Peyer's patch (tissue), 4 donors: Measurements from ENCODE around the gene ZNF654.

Experiments used
- POLR2A ChIP-seq, 2 donors: fragments of 450-650 bp; IDR thresholded peaks; one replicate each; pipeline ENCODE4 v1.5.1; 2017; ENCODE audit warnings: antibody characterized with exemption in 2 of 2, mild to moderate bottlenecking in 2 of 2, moderate library complexity in 2 of 2
- TF ChIP-seq, protein P1 (sequence below), 6 experiments: fragments of 450-650 bp in 4 of 6; fragments of 200-600 bp in 2 of 6; sonication (generic) in 1 of 6; IDR thresholded peaks; one replicate each; pipeline ENCODE4 v1.5.1; 2017 to 2019; ENCODE audit warnings: antibody characterized with exemption in 6 of 6, mild to moderate bottlenecking in 3 of 6, moderate library complexity in 1 of 6

DNA sequence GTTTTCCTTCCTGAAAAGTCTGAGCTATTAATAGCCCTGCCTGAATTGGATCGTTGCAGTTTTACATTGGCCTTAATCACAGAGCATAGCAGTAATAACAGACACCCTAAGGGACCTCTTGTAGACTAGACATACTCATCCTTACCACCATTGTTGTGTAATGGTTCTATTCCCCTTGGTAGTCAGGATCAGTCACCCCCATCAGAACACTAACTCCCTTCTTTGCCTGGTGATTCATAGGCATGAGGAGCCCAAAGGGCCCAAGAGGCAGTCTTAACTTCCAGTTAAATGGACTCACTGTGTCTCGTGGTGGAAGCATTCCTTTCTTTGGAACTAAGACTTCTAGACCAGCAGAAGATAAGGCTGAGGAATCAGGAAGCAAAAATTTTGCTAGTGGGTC, 20.5 kb upstream of the ZNF654 start:
- TF ChIP-seq, protein P1, sequence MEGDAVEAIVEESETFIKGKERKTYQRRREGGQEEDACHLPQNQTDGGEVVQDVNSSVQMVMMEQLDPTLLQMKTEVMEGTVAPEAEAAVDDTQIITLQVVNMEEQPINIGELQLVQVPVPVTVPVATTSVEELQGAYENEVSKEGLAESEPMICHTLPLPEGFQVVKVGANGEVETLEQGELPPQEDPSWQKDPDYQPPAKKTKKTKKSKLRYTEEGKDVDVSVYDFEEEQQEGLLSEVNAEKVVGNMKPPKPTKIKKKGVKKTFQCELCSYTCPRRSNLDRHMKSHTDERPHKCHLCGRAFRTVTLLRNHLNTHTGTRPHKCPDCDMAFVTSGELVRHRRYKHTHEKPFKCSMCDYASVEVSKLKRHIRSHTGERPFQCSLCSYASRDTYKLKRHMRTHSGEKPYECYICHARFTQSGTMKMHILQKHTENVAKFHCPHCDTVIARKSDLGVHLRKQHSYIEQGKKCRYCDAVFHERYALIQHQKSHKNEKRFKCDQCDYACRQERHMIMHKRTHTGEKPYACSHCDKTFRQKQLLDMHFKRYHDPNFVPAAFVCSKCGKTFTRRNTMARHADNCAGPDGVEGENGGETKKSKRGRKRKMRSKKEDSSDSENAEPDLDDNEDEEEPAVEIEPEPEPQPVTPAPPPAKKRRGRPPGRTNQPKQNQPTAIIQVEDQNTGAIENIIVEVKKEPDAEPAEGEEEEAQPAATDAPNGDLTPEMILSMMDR (IDR thresholded peaks at IDR 0.05) = no peak
- no peak for TF ChIP-seq POLR2A (IDR thresholded peaks at IDR 0.05)
